Osteoblast (primary cell): ENCODE results near the gene IGSF8. TPM values are rescaled to one million over a fixed set of nuclear protein-coding genes. Genes with fewer than 3 reads are reported as not detected.

Experiments
- DNase-seq: peaks from one replicate; pipeline ENCODE4 v3.0.0; 2011; ENCODE audit warnings: low spot score, mixed read lengths; ENCODE audit not compliant: insufficient read length; ENCODE audit errors: missing footprints
- H2AFZ ChIP-seq: 2 replicates; pipeline ENCODE4 v1.6.0; 2011; ENCODE audit warnings: mild to moderate bottlenecking, low read length
- H3K27ac ChIP-seq: 2 replicates; pipeline ENCODE4 v1.5.1; 2011; ENCODE audit warnings: mild to moderate bottlenecking, low read depth, low read length, moderate library complexity
- H3K27me3 ChIP-seq: 2 replicates; pipeline ENCODE4 v1.6.0; 2012; ENCODE audit warnings: mild to moderate bottlenecking, control low read depth, inconsistent platforms, low read length, moderate library complexity; ENCODE audit not compliant: insufficient read depth
- H3K36me3 ChIP-seq: 2 replicates; pipeline ENCODE4 v1.5.1; 2011; ENCODE audit warnings: mild to moderate bottlenecking, low read length, control low read depth, moderate library complexity; ENCODE audit not compliant: insufficient read depth
- H3K4me1 ChIP-seq: 2 replicates; pipeline ENCODE4 v1.5.1; 2011; ENCODE audit warnings: mild to moderate bottlenecking, low read length, control low read depth, moderate library complexity; ENCODE audit not compliant: insufficient read depth
- H3K4me2 ChIP-seq: 2 replicates; pipeline ENCODE4 v1.6.0; 2011; ENCODE audit warnings: mild to moderate bottlenecking, low read length; ENCODE audit not compliant: insufficient read depth
- H3K4me3 ChIP-seq: fragments of 200-600 bp; sonication (generic); 3 replicates; pipeline ENCODE4 v1.5.1; 2012; ENCODE audit warnings: mild to moderate bottlenecking, low read length, inconsistent platforms; ENCODE audit not compliant: insufficient read depth
- H3K79me2 ChIP-seq: 2 replicates; pipeline ENCODE4 v1.6.0; 2012; ENCODE audit warnings: mild to moderate bottlenecking, low read length, control low read depth, inconsistent platforms; ENCODE audit not compliant: insufficient read depth
- H3K9me3 ChIP-seq: 2 replicates; pipeline ENCODE4 v1.5.1; 2011; ENCODE audit warnings: low read depth, low read length, control low read depth
- H4K20me1 ChIP-seq: 2 replicates; pipeline ENCODE4 v1.6.0; 2012; ENCODE audit warnings: mild to moderate bottlenecking, low read length, control low read depth; ENCODE audit not compliant: insufficient read depth
- CTCF ChIP-seq: IDR thresholded peaks from 2 replicates; pipeline ENCODE4 v1.5.1; 2011; ENCODE audit warnings: mild to moderate bottlenecking, low read depth, low read length, moderate library complexity; ENCODE audit errors: extremely low read depth
- total RNA-seq: library from RNA; depleted of rRNA; stranded (reverse); fragments of >200 nt; gene quantifications from 2 replicates; pipeline ENCODE4 v1.2.3, GENCODE V29; 2012

IGSF8 gene
- total RNA-seq, 1 donor: 19.9 TPM

GRCh38 chr1:160123726-160124125, 25.3 kb upstream of the IGSF8 start:
- H3K4me2 ChIP-seq: no peak overlapping the region
- no peaks in the 10 kb centered on the region for H3K9me3 ChIP-seq
- no peaks in the 10 kb centered on the region for H3K36me3 ChIP-seq
- TF ChIP-seq CTCF: no peak
- H3K4me1 ChIP-seq: peaks cover 36% of the 10 kb centered on the region
- H3K27ac ChIP-seq: no peak overlapping the region
- H3K4me3 ChIP-seq: no peak overlapping the region
- H3K27me3 ChIP-seq: no peaks in the 10 kb centered on the region
- no peaks in the 10 kb centered on the region for H3K79me2 ChIP-seq
- no peak for DNase-seq
- H2AFZ ChIP-seq: no peak overlapping the region
- no peaks in the 10 kb centered on the region for H4K20me1 ChIP-seq

- no peak for DNase-seq
- Histone ChIP-seq H3K9me3 (no peaks in the 10 kb centered on the region), H3K4me2 (no peak overlapping the region), H3K4me3 (no peak overlapping the region), H3K4me1 (peaks cover 30% of the 10 kb centered on the region), H4K20me1 (no peaks in the 10 kb centered on the region), H3K27ac (no peak overlapping the region), H2AFZ (no peak overlapping the region), H3K36me3 (no peaks in the 10 kb centered on the region), H3K79me2 (no peaks in the 10 kb centered on the region), H3K27me3 (peaks cover 4% of the 10 kb centered on the region)
- no peak for TF ChIP-seq CTCF
These were observed 24.6 kb upstream of the IGSF8 start for GRCh38 chr1:160122978-160123495.

- no peaks in the 10 kb centered on the region for H3K9me3 ChIP-seq
- H3K36me3 ChIP-seq: no peaks in the 10 kb centered on the region
- H3K27ac ChIP-seq: no peak overlapping the region
- H3K27me3 ChIP-seq: peaks cover 11% of the 10 kb centered on the region
- H3K4me2 ChIP-seq: no peak overlapping the region
- peaks cover 23% of the 10 kb centered on the region for H3K4me1 ChIP-seq
- H3K4me3 ChIP-seq: no peak overlapping the region
- no peak for DNase-seq
- no peaks in the 10 kb centered on the region for H3K79me2 ChIP-seq
- no peak overlapping the region for H2AFZ ChIP-seq
- no peak for TF ChIP-seq CTCF
- H4K20me1 ChIP-seq: no peaks in the 10 kb centered on the region
These were observed 23.0 kb upstream of the IGSF8 start for GRCh38 chr1:160121388-160121787.

- TF ChIP-seq CTCF: no peak
- H2AFZ ChIP-seq: no peak overlapping the region
- DNase-seq: no peak
- no peaks in the 10 kb centered on the region for H3K9me3 ChIP-seq
- no peak overlapping the region for H3K4me2 ChIP-seq
- no peaks in the 10 kb centered on the region for H3K79me2 ChIP-seq
- no peak overlapping the region for H3K4me3 ChIP-seq
- H3K4me1 ChIP-seq: peaks cover 17% of the 10 kb centered on the region
- no peak overlapping the region for H3K27ac ChIP-seq
- H4K20me1 ChIP-seq: no peaks in the 10 kb centered on the region
- H3K27me3 ChIP-seq: peaks cover 12% of the 10 kb centered on the region
- H3K36me3 ChIP-seq: no peaks in the 10 kb centered on the region
These were observed 22.4 kb upstream of the IGSF8 start for GRCh38 chr1:160120797-160121196.
